Liver (tissue), 9 donors: ENCODE measurements around the gene TMEM245. TPM values are rescaled to one million over a fixed set of nuclear protein-coding genes. Genes with fewer than 3 reads are reported as not detected.
A peak's percentile ranks its signal among the peaks of the same experiment; 100 is the strongest.

Source experiments
- DNase-seq: peaks from one replicate; pipeline ENCODE4 v3.0.0-alpha.2; 2017; ENCODE audit warnings: low spot score
- H3K27ac ChIP-seq, 2 donors: one replicate each; pipeline ENCODE4 v1.7.0; 2013; ENCODE audit warnings: inconsistent platforms in 2 of 2, low read length in 2 of 2, control low read depth in 1 of 2, low read depth in 1 of 2, mild to moderate bottlenecking in 1 of 2
- H3K27me3 ChIP-seq, 4 donors: one replicate each; pipeline versions ENCODE4 v1.6.1 to v1.7.0; 2013; ENCODE audit warnings: low read length in 3 of 4, inconsistent platforms in 1 of 4, mild to moderate bottlenecking in 1 of 4, moderate library complexity in 1 of 4; ENCODE audit not compliant: control insufficient read depth in 4 of 4, insufficient read depth in 4 of 4
- H3K36me3 ChIP-seq, 4 donors: one replicate each; pipeline versions ENCODE4 v1.6.1 to v1.7.0; 2013; ENCODE audit warnings: low read length in 3 of 4, mild to moderate bottlenecking in 3 of 4, low read depth in 1 of 4, moderate library complexity in 1 of 4; ENCODE audit not compliant: control insufficient read depth in 4 of 4, insufficient read depth in 3 of 4
- H3K4me1 ChIP-seq, 4 donors: one replicate each; pipeline versions ENCODE4 v1.6.1 to v1.7.0; 2013; ENCODE audit warnings: low read length in 3 of 4, mild to moderate bottlenecking in 3 of 4, moderate library complexity in 1 of 4; ENCODE audit not compliant: control insufficient read depth in 4 of 4, insufficient read depth in 4 of 4
- H3K4me3 ChIP-seq, 3 donors: one replicate each; pipeline versions ENCODE4 v1.6.1 to v1.7.0; 2013; ENCODE audit warnings: low read length in 3 of 3, control low read depth in 1 of 3, low read depth in 1 of 3, mild to moderate bottlenecking in 1 of 3
- H3K9ac ChIP-seq, 2 donors: one replicate each; pipeline ENCODE4 v1.7.0; 2013; ENCODE audit warnings: low read length in 2 of 2, mild to moderate bottlenecking in 2 of 2, moderate library complexity in 2 of 2, control low read depth in 1 of 2, low read depth in 1 of 2
- H3K9me3 ChIP-seq, 4 donors: one replicate each; pipeline versions ENCODE4 v1.6.1 to v1.7.0; 2013; ENCODE audit warnings: low read length in 3 of 4; ENCODE audit not compliant: control insufficient read depth in 4 of 4
- ATF3 ChIP-seq: IDR thresholded peaks from 2 replicates; pipeline ENCODE4 v1.6.1; 2016; ENCODE audit warnings: antibody characterized with exemption
- CTCF ChIP-seq: fragments of 150-350 bp; IDR thresholded peaks from 2 replicates; pipeline ENCODE4 v1.5.1; 2017; ENCODE audit warnings: improper control_type of control experiment, low read depth, low read length; ENCODE audit not compliant: missing input control
- EGR1 ChIP-seq, 2 donors: IDR thresholded peaks; 2 replicates each; pipeline ENCODE4 v1.6.1; 2016 to 2018; ENCODE audit warnings: antibody characterized with exemption in 2 of 2, low read depth in 2 of 2
- FOXA1 ChIP-seq: IDR thresholded peaks from 2 replicates; pipeline ENCODE4 v1.6.1; 2016; ENCODE audit warnings: antibody characterized with exemption
- FOXA2 ChIP-seq: IDR thresholded peaks from 2 replicates; pipeline ENCODE4 v1.6.1; 2016; ENCODE audit warnings: antibody characterized with exemption
- GABPA ChIP-seq, 2 donors: IDR thresholded peaks in 1 of 2; conservative IDR thresholded peaks in 1 of 2; 2 replicates each; pipeline ENCODE4 v1.6.1; 2016; ENCODE audit warnings: antibody characterized with exemption in 2 of 2, mild to moderate bottlenecking in 1 of 2, moderate library complexity in 1 of 2
- HNF4A ChIP-seq, 2 donors: conservative IDR thresholded peaks; 2 replicates each; pipeline ENCODE4 v1.6.1; 2016; ENCODE audit warnings: antibody characterized with exemption in 2 of 2, mild to moderate bottlenecking in 2 of 2
- HNF4G ChIP-seq: IDR thresholded peaks from 2 replicates; pipeline ENCODE4 v1.6.1; 2016; ENCODE audit warnings: antibody characterized with exemption
- JUND ChIP-seq, 2 donors: IDR thresholded peaks; 2 replicates each; pipeline ENCODE4 v1.6.1; 2016; ENCODE audit warnings: antibody characterized with exemption in 2 of 2
- NR2F2 ChIP-seq: IDR thresholded peaks from 2 replicates; pipeline ENCODE4 v1.6.1; 2016; ENCODE audit warnings: antibody characterized with exemption
- RAD21 ChIP-seq, 2 donors: IDR thresholded peaks; 2 replicates each; pipeline ENCODE4 v1.6.1; 2016; ENCODE audit warnings: antibody characterized with exemption in 2 of 2, mild to moderate bottlenecking in 2 of 2
- RXRA ChIP-seq, 2 donors: IDR thresholded peaks; 2 replicates each; pipeline ENCODE4 v1.6.1; 2017 to 2018; ENCODE audit warnings: antibody characterized with exemption in 2 of 2, mild to moderate bottlenecking in 1 of 2
- SP1 ChIP-seq: IDR thresholded peaks from 2 replicates; pipeline ENCODE4 v1.6.1; 2018; ENCODE audit warnings: antibody characterized with exemption, mild to moderate bottlenecking
- TAF1 ChIP-seq: conservative IDR thresholded peaks from 2 replicates; pipeline ENCODE4 v1.6.1; 2016; ENCODE audit warnings: antibody characterized with exemption, mild to moderate bottlenecking
- YY1 ChIP-seq: IDR thresholded peaks from 2 replicates; pipeline ENCODE4 v1.6.1; 2016; ENCODE audit warnings: antibody characterized with exemption, mild to moderate bottlenecking
- WGBS: extraction: QIAGEN DNeasy Blood & Tissue Kit; methylation state at CpG from one replicate; pipeline ENCODE4 v1.1.7; 2013; 5-methylcytosine and 5-hydroxymethylcytosine counted together
- polyA plus RNA-seq, 2 donors: library from polyadenylated mRNA; stranded (reverse) in 1 of 2; unstranded in 1 of 2; fragments of 200-250 nt in 1 of 2; fragments of >200 nt in 1 of 2; fragmentation: Nextera tagmentation in 1 of 2; extraction: Ambion mirVana in 1 of 2; gene quantifications; one replicate each; pipeline versions ENCODE4 v1.2.1 to v1.2.3, GENCODE V29; 2013 to 2015
- total RNA-seq, 2 donors: library from RNA; depleted of rRNA; stranded (reverse); fragments of >200 nt; gene quantifications; one replicate each; pipeline ENCODE4 v1.2.3, GENCODE V29; 2014
- TF ChIP-seq, protein P1 (sequence below): IDR thresholded peaks from 2 replicates; pipeline ENCODE4 v1.6.1; 2016; ENCODE audit warnings: antibody characterized with exemption
- TF ChIP-seq, protein P2 (sequence below): IDR thresholded peaks from 2 replicates; pipeline ENCODE4 v1.6.1; 2016; ENCODE audit warnings: antibody characterized with exemption
- TF ChIP-seq, protein P3 (sequence below): IDR thresholded peaks from 2 replicates; pipeline ENCODE4 v1.6.1; 2016; ENCODE audit warnings: antibody characterized with exemption, mild to moderate bottlenecking
- donor health status: healthy.
- donor health status: healthy.
- donor health status: healthy.
- donor health status: healthy.
- donor health status: healthy.

TMEM245 gene
- total and polyA plus RNA-seq, 4 donors, result 13.7 to 75.3 (median 31.2) TPM

DNA sequence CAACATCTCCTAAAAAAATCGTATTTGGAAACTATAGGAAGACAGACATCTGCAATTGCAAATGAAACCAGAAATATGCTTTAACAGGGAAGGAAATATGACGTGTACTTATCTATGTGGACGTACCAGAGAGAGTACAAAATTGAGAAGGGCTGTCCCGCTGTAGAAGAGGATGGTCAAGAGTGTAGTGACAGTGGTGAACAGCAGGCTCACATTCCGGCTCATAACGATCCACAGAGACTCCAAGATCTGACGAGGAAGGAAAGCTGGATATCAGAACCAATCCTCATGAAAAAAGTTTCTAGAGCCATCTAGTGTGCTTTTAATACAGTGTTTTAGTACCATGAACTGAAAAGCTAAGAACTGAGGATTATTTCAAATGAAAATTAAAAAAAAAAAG, 69.3 kb downstream of the TMEM245 start:
- 76% methylated on average over 7 of the region's 7 CpGs for WGBS
- no peaks in the 10 kb centered on the region for H3K9me3 ChIP-seq
- peaks cover 0 to 64% (median 48%) of the 10 kb centered on the region in 4 donors for H3K36me3 ChIP-seq

DNA sequence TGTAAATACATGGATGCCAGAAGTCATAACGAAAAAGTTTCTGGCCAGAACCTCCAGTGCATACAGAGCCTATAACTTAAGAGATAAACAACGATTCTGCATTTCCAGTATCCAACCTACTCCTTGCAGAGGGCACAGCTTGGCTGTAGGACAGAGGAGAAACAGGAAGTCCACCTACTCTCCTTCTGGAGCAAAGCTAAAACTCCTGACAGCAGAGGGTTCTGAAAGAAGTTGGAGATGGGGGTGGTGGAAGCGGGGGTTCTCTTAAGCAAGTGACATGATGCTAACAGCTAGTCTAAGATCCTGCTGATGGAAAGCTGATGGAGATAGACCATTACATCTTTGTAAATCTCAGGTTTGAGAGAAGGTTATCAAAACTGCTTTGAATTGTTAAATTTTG, 70.9 kb downstream of the TMEM245 start:
- Histone ChIP-seq H3K27me3 (no peaks in the 10 kb centered on the region), H3K9me3 (no peaks in the 10 kb centered on the region), H3K36me3 (peaks cover 3 to 67% (median 47%) of the 10 kb centered on the region in 4 donors), H3K9ac (no peak overlapping the region), H3K27ac (no peak overlapping the region), H3K4me1 (no peaks in the 10 kb centered on the region), H3K4me3 (no peak overlapping the region)
- DNase-seq, result no peak
- TF ChIP-seq NR2F2 (no peak), RXRA (IDR thresholded peaks at IDR 0.05) (no peak), SP1 (no peak), FOXA1 (no peak), RAD21 (IDR thresholded peaks at IDR 0.05) (no peak), CTCF (no peak), JUND (IDR thresholded peaks at IDR 0.05) (no peak), HNF4A (conservative IDR thresholded peaks at IDR 0.05) (no peak), GABPA (IDR thresholded peaks at IDR 0.05 in 1 of 2, conservative IDR thresholded peaks at IDR 0.05 in 1 of 2) (no peak)
- TF ChIP-seq, protein P1, sequence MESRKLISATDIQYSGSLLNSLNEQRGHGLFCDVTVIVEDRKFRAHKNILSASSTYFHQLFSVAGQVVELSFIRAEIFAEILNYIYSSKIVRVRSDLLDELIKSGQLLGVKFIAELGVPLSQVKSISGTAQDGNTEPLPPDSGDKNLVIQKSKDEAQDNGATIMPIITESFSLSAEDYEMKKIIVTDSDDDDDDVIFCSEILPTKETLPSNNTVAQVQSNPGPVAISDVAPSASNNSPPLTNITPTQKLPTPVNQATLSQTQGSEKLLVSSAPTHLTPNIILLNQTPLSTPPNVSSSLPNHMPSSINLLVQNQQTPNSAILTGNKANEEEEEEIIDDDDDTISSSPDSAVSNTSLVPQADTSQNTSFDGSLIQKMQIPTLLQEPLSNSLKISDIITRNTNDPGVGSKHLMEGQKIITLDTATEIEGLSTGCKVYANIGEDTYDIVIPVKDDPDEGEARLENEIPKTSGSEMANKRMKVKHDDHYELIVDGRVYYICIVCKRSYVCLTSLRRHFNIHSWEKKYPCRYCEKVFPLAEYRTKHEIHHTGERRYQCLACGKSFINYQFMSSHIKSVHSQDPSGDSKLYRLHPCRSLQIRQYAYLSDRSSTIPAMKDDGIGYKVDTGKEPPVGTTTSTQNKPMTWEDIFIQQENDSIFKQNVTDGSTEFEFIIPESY, result no peak
- WGBS, result 90% methylated on average over 3 of the region's 3 CpGs

More for the DNA sequence above, 69.3 kb downstream of the TMEM245 start:
- Histone ChIP-seq H3K9ac (no peak overlapping the region), H3K4me3 (no peak overlapping the region), H3K4me1 (no peaks in the 10 kb centered on the region), H3K27me3 (no peaks in the 10 kb centered on the region), H3K27ac (no peak overlapping the region)
- DNase-seq, result no peak
- TF ChIP-seq FOXA2, result no peak
- peak; percentile 4 for TF ChIP-seq CTCF
- peak in 1 of 2 donors; percentile 13 for TF ChIP-seq RAD21 (IDR thresholded peaks at IDR 0.05)
- no peak for TF ChIP-seq EGR1 (IDR thresholded peaks at IDR 0.05; ENCODE audit: low read depth in 2 of 2)

GRCh38 chr9:109047259-109047658, 72.5 kb downstream of the TMEM245 start:
- Histone ChIP-seq H3K4me1 (no peaks in the 10 kb centered on the region), H3K27me3 (no peaks in the 10 kb centered on the region), H3K9me3 (no peaks in the 10 kb centered on the region), H3K4me3 (no peak overlapping the region), H3K27ac (no peak overlapping the region), H3K36me3 (peaks cover 3 to 56% (median 44%) of the 10 kb centered on the region in 4 donors), H3K9ac (no peak overlapping the region)
- DNase-seq, result no peak
- TF ChIP-seq, protein P2, sequence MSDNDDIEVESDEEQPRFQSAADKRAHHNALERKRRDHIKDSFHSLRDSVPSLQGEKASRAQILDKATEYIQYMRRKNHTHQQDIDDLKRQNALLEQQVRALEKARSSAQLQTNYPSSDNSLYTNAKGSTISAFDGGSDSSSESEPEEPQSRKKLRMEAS, result no peak
- TF ChIP-seq FOXA1 (no peak), YY1 (no peak), HNF4G (no peak), RAD21 (IDR thresholded peaks at IDR 0.05) (no peak), HNF4A (conservative IDR thresholded peaks at IDR 0.05) (no peak), NR2F2 (no peak), TAF1 (no peak), ATF3 (no peak)
- TF ChIP-seq, protein P3, sequence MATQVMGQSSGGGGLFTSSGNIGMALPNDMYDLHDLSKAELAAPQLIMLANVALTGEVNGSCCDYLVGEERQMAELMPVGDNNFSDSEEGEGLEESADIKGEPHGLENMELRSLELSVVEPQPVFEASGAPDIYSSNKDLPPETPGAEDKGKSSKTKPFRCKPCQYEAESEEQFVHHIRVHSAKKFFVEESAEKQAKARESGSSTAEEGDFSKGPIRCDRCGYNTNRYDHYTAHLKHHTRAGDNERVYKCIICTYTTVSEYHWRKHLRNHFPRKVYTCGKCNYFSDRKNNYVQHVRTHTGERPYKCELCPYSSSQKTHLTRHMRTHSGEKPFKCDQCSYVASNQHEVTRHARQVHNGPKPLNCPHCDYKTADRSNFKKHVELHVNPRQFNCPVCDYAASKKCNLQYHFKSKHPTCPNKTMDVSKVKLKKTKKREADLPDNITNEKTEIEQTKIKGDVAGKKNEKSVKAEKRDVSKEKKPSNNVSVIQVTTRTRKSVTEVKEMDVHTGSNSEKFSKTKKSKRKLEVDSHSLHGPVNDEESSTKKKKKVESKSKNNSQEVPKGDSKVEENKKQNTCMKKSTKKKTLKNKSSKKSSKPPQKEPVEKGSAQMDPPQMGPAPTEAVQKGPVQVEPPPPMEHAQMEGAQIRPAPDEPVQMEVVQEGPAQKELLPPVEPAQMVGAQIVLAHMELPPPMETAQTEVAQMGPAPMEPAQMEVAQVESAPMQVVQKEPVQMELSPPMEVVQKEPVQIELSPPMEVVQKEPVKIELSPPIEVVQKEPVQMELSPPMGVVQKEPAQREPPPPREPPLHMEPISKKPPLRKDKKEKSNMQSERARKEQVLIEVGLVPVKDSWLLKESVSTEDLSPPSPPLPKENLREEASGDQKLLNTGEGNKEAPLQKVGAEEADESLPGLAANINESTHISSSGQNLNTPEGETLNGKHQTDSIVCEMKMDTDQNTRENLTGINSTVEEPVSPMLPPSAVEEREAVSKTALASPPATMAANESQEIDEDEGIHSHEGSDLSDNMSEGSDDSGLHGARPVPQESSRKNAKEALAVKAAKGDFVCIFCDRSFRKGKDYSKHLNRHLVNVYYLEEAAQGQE, result no peak
- 95% methylated on average over 2 of the region's 2 CpGs for WGBS
